Measurements from ENCODE around the gene LGALS7. TPM values are rescaled to one million over a fixed set of nuclear protein-coding genes. Genes with fewer than 3 reads are reported as not detected.
"Not testable (repeated sequence)": the region's sequence is repeated elsewhere in the genome, so short reads cannot be mapped to it uniquely, and the experiment has no call there.

LGALS7 gene
- total and polyA plus RNA-seq, 2 experiments from 2014 or later: 1.2 TPM; not detected in 1

- no peak overlapping the region for H3K4me3 ChIP-seq
- TF ChIP-seq EZH2 (IDR thresholded peaks at IDR 0.05; ENCODE audit: borderline replicate concordance) (no peak), EZH2phosphoT487 (IDR thresholded peaks at IDR 0.05; ENCODE audit: low read depth, severe bottlenecking, unreplicated experiment) (no peak), CTCF (IDR thresholded peaks at IDR 0.05; ENCODE audit: poor library complexity) (no peak)
- no peaks in the 10 kb centered on the region for H4K20me1 ChIP-seq (ENCODE audit: insufficient read depth, poor library complexity, severe bottlenecking)
- H3K36me3 ChIP-seq (replicated peaks; ENCODE audit: insufficient read depth, low read depth): no peaks in the 10 kb centered on the region
- no peaks in the 10 kb centered on the region for H3K9me2 ChIP-seq (replicated peaks; ENCODE audit: insufficient read depth)
- no peak overlapping the region for H2AFZ ChIP-seq
- WGBS (ENCODE audit: low lambda C conversion rate, missing lambda C conversion rate): 95% methylated on average over 18 of the region's 18 CpGs
- H3K4me1 ChIP-seq (ENCODE audit: insufficient read depth): peaks cover 29% of the 10 kb centered on the region
- H3K27ac ChIP-seq: peak overlapping the region; percentile 88
- no peak for DNase-seq (ENCODE audit: low spot score)
- H3K4me2 ChIP-seq: no peak overlapping the region
- H3K79me2 ChIP-seq: peaks cover 6% of the 10 kb centered on the region
- H3K9me3 ChIP-seq (ENCODE audit: low read depth): no peaks in the 10 kb centered on the region
- H3K27me3 ChIP-seq: no peaks in the 10 kb centered on the region
These were observed 42.9 kb upstream of the LGALS7 start for GRCh38 chr19:38816131-38816750.

- Histone ChIP-seq H3K27me3 (no peaks in the 10 kb centered on the region), H3K79me2 (peaks cover 7% of the 10 kb centered on the region), H3K4me2 (no peak overlapping the region), H3K4me3 (no peak overlapping the region), H3K36me3 (replicated peaks; ENCODE audit: insufficient read depth, low read depth) (no peaks in the 10 kb centered on the region), H3K9me2 (replicated peaks; ENCODE audit: insufficient read depth) (no peaks in the 10 kb centered on the region), H2AFZ (no peak overlapping the region), H3K4me1 (ENCODE audit: insufficient read depth) (peaks cover 22% of the 10 kb centered on the region), H4K20me1 (ENCODE audit: insufficient read depth, poor library complexity, severe bottlenecking) (no peaks in the 10 kb centered on the region), H3K9me3 (ENCODE audit: low read depth) (no peaks in the 10 kb centered on the region), H3K27ac (peak overlapping the region; percentile 88)
- TF ChIP-seq EZH2 (IDR thresholded peaks at IDR 0.05; ENCODE audit: borderline replicate concordance) (no peak), EZH2phosphoT487 (IDR thresholded peaks at IDR 0.05; ENCODE audit: low read depth, severe bottlenecking, unreplicated experiment) (no peak), CTCF (IDR thresholded peaks at IDR 0.05; ENCODE audit: poor library complexity) (no peak)
- DNase-seq (ENCODE audit: low spot score): peak; percentile 64
- WGBS (ENCODE audit: low lambda C conversion rate, missing lambda C conversion rate): 90% methylated on average over 34 of the region's 34 CpGs
These were observed 42.0 kb upstream of the LGALS7 start for GRCh38 chr19:38815059-38816001.

GRCh38 chr19:38813932-38814331 is 40.6 kb upstream of the LGALS7 start:
- H3K4me1 ChIP-seq (ENCODE audit: insufficient read depth): peaks cover 12% of the 10 kb centered on the region
- peak overlapping the region; percentile 60 for H3K27ac ChIP-seq
- not testable (repeated sequence) for H3K4me2 ChIP-seq; H4K20me1 ChIP-seq (ENCODE audit: insufficient read depth, poor library complexity, severe bottlenecking); H3K9me3 ChIP-seq (ENCODE audit: low read depth); H3K79me2 ChIP-seq; H2AFZ ChIP-seq; H3K27me3 ChIP-seq; H3K36me3 ChIP-seq (replicated peaks; ENCODE audit: insufficient read depth, low read depth); DNase-seq (ENCODE audit: low spot score); H3K9me2 ChIP-seq (replicated peaks; ENCODE audit: insufficient read depth); H3K4me3 ChIP-seq
- 92% methylated on average over 2 of the region's 2 CpGs for WGBS (ENCODE audit: low lambda C conversion rate, missing lambda C conversion rate)

GRCh38 chr19:38813323-38813722 is 40.0 kb upstream of the LGALS7 start:
- Histone ChIP-seq H3K79me2 (peaks cover 7% of the 10 kb centered on the region), H3K27me3 (no peaks in the 10 kb centered on the region), H3K4me1 (ENCODE audit: insufficient read depth) (peaks cover 12% of the 10 kb centered on the region), H4K20me1 (ENCODE audit: insufficient read depth, poor library complexity, severe bottlenecking) (no peaks in the 10 kb centered on the region), H3K27ac (peak overlapping the region; percentile 90), H3K9me2 (replicated peaks; ENCODE audit: insufficient read depth) (no peaks in the 10 kb centered on the region), H3K4me2 (peak overlapping the region; percentile 62), H3K36me3 (replicated peaks; ENCODE audit: insufficient read depth, low read depth) (no peaks in the 10 kb centered on the region), H3K9me3 (ENCODE audit: low read depth) (no peaks in the 10 kb centered on the region), H3K4me3 (no peak overlapping the region), H2AFZ (no peak overlapping the region)
- TF ChIP-seq CTCF (IDR thresholded peaks at IDR 0.05; ENCODE audit: poor library complexity): no peak
- no peak for TF ChIP-seq EZH2 (IDR thresholded peaks at IDR 0.05; ENCODE audit: borderline replicate concordance)
- no peak for TF ChIP-seq EZH2phosphoT487 (IDR thresholded peaks at IDR 0.05; ENCODE audit: low read depth, severe bottlenecking, unreplicated experiment)
- no peak for DNase-seq (ENCODE audit: low spot score)
- 86% methylated on average over 6 of the region's 6 CpGs for WGBS (ENCODE audit: low lambda C conversion rate, missing lambda C conversion rate)
